Measurements from ENCODE around the gene UROC1.

GRCh38 chr3:126450744-126451143 is 66.8 kb downstream of the UROC1 start:
- TF ChIP-seq CTCF (IDR thresholded peaks at IDR 0.05) (no peak), POLR2A (IDR thresholded peaks at IDR 0.05) (no peak), POLR2AphosphoS5 (IDR thresholded peaks at IDR 0.05) (no peak)

All from breast epithelium (tissue), 3 donors.